Skeletal muscle cell (primary cell): Measurements from ENCODE around the gene ASAH2B.
A peak's percentile ranks its signal among the peaks of the same experiment; 100 is the strongest.
"Not testable (repeated sequence)": the region's sequence is repeated elsewhere in the genome, so short reads cannot be mapped to it uniquely, and the experiment has no call there.

ENCODE experiments used
- DNase-seq: peaks from one replicate; pipeline ENCODE4 v3.0.0-alpha.2; 2010; ENCODE audit warnings: low read depth
- H3K4me3 ChIP-seq: 2 replicates; pipeline ENCODE4 v1.5.1; 2011; ENCODE audit warnings: low read depth, mild to moderate bottlenecking, control low read depth, low read length, moderate library complexity

Gene ASAH2B

DNA sequence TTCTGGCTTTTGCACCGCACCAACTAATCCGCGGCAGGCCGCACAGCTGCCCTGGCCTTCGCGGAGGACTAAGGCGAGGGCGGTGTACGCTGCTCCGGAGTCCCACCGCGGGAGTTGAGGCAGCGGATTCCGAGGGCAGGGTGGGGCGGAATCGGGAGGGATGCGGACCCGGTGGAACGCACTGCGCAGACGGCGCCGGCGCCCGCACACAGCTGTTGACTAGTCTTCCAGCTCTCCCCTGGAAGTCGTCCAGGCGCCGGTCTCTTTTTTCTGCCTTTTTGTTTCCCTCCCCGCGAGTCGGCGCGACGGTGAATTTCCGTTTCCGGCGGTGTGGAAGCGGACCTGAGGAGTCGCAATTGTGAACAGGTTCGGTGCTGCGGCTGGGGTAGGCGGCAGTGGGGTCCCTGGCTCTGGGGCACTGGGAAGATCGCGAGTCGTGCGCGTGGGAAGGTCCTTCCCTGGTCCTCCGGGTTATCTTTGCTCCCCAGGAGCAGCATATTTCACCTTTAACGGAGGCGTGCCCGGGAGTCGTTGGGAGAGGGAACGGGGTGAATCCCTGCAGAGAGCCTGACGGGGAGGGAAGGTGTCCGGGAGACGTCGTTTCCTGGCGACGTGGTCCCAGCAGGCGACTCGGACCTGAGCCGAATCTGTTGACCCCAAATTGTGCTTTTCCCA lies at the start of gene ASAH2B:
Gene ASAH2B, plus strand, starts transcription at position 319 of the 675 bp plus-strand sequence. CDS start 5,195 bp downstream, outside the sequence.
- peak within 1 kb of the TSS; percentile 63 for H3K4me3 ChIP-seq
- DNase-seq = peak; percentile 30

DNA sequence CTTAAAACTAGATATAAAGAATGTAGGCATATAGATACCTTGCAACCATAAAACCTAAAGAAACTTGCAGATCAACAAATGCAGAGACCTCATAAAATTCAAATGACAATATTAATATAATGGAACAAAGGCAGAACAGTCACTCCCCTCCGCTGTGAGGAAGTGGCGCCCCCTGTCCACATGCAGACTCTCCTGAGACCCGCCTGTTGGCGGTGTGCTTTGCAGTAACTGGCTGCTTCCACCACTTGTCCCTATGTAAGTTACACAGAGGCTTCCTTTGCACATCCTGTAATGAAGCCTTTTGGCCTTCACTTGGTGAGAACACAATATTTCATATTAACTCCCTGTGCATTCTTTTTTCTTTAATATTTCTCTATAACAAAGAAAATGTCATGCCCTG lies 41.9 kb upstream of the ASAH2B start:
- H3K4me3 ChIP-seq, DNase-seq: not testable (repeated sequence)

DNA sequence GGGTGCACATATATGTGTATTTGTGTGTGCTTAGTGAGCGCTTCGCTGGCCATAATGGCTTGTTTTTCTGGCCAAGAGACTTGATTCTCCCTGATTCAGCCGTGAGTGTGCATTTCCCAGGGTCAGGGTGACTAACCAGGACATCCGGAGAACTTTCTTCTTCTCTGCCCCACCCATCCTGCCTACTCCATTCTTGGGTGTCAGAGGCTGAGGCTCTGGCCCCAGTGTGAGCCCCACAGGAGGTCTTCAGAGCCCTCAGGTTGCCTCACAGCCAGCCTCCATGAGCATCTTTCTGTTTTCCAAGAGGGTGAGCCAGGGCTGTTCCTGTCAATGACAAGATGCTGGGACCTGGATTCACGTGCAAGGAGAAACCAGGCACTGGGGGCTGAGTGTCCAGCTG lies 37.8 kb upstream of the ASAH2B start:
- not testable (repeated sequence) for DNase-seq, H3K4me3 ChIP-seq

DNA sequence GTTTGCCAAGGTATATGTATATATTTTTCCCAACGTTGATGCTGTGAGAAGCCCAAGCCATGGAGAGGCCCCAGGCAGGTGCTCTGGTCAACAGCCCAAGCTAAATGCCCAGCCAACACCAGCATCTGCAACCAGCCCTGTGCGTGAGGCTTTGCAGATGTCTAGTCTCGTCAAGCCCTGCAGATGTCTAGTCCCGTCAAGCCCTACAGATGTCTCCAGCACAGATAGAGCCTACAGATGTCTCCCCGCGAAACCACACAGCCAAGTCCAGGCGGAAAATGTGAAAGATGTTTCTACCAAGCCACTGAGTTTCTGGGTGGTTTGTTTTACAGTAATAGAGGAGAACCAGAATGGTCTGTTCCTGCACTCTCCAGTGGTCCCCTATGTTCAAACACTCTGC lies 36.7 kb upstream of the ASAH2B start:
- H3K4me3 ChIP-seq, DNase-seq: not testable (repeated sequence)

DNA sequence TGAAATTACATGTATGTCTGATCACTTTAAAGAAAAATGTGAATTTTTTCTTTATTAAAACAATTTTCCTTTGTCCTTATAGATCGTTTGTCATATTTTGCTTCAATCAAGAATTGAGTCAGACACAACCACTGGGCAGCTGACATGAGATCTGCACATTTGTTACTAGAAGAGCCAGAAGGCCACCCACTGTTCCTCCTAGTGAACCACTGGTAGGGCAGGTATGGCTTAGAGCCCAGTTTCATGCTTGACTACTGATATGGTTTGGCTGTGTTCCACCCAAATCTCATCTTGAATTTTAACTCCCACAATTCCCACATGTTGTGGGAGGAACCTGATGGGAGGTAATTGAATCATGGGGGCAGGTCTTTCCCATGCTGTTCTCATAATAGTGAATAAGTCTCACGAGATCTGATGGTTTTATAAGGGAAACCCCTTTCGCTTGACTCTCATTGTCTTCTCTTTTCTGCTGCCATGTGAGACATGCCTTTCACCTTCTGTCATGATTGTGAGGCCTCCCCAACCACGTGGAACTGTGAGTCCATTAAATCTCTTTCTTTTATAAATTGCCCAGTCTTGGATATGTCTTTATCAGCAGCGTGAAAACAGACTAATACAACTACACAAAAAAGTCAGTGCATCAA lies 35.2 kb upstream of the ASAH2B start:
- peak; percentile 8 for DNase-seq
- not testable (repeated sequence) for H3K4me3 ChIP-seq

DNA sequence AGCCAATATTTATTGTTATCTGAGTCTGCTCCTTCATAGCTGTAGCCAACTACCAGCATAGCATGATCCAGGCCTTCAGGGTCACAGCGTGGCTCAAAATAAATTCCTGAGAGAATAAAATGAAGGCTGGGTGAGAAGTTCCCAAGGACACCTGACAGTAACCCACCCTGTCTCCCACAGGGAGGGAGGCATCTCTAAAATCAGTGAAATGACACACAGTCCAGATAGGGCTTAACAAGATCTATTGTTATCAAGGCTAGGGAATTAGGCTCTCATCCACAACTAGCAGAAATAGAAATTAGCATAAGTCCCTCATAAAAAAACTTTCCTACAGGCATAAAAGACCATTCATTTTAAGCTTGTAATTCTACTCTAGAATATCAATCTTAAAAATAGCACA lies 33.7 kb upstream of the ASAH2B start:
- not testable (repeated sequence) for H3K4me3 ChIP-seq, DNase-seq

DNA sequence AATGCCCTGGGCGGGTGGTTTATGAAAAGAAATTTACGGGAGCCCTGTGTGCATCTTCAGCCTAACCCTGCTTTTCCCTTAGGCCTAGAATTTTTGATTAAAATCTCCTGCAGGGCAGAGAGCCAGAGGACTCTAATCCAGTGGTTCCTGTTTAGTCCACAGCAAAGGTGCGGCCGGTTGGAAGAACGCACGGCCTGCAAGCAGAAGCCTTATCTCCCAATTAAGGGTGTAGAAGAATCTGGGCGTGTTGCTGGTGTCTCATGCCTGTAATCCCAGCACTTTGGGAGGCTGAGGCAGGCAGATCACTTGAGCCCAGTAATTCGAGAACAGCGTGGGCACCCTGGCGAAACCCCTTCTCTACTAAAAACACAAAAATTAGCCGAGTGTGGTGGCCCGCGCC lies 29.5 kb upstream of the ASAH2B start:
- not testable (repeated sequence) for DNase-seq, H3K4me3 ChIP-seq

DNA sequence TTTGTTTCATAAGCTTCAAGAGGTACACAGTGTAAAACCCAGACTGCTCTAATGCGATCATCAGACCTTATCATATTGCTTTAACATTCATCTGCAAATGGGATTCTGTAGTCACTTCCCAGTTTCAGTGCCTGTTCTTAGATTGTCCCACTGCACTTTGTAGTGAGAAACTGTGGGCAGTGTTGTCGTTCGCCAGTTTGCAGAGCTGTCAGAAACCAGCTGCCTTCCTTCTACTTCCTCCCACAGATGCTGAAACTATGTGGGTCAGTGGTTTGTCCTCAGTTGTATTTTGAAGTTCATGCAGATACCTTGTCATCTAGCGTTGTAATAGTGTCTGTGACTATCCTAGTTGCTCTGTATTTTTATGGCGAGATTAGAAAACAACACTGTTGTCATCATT lies 15.9 kb upstream of the ASAH2B start:
- not testable (repeated sequence) for H3K4me3 ChIP-seq, DNase-seq

DNA sequence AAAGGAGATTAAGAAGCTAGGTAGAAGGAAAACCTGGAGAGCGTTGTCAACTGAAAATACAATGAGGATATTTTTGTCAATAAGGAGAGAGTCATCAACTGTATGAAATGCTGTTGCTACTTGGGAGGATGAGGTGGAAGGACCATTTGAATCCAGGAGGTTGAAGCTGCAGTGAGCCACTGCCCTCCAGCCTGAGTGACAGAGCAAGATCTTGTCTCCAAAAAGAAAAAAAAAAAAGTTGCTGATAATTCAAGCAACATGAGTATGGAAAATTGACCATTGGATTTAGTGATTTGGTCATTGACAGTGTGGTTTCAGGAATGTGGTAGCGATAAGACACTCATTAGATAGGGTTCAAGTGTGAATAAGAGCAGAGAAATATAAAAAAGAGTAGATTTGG lies 11.6 kb upstream of the ASAH2B start:
- DNase-seq, H3K4me3 ChIP-seq: not testable (repeated sequence)

DNA sequence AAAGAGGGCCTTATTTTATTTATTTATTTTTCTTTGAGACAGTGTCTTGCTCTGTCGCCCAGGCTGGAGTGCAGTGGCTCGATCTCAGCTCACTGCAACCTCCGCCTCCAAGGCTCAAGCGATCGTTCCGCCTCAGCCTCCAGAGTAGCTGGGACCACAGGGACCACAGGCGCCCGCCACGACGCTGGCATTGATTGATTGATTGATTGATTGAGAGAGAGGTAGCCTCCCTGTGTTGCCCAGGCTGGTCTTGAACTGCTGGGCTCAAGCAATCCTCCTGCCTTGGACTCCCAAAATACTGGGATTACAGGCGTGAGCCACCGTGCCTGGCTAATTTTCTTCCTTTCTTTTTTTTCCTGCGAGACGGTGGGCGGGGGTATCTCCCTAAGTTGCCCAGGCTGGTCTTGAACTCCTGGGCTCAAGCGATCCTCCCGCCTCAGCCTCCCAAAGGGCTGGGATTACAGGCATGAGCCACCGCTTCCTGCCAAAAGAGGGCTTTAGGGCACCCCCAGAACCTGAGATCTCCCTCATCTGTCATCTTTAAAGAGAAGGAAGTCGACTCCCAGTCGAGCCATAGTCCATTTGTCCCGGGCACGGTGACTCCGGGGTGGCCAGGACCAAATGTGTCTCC lies 634 bp upstream of the ASAH2B start:
- not testable (repeated sequence) for DNase-seq
- H3K4me3 ChIP-seq = peak overlapping the region; percentile 63

DNA sequence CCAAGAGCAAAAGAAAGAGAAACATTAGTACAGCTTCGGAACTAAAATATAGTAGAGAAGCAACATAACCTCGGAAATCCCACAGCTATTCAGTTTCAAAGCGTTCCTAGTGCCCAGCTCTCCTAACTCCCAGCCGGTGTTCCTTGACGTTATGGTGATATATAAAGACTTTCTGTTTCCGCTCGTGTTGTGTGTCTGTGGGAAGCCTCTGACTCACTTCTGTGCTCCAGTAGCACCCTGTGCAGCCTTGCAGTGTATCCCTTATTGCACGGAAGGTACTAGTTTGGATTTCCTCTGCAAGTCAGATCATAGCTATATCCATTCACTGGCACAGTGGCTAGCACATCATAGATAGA lies 535 bp downstream of the ASAH2B start:
- peak overlapping the region; percentile 63 for H3K4me3 ChIP-seq
- DNase-seq = peak; percentile 49

DNA sequence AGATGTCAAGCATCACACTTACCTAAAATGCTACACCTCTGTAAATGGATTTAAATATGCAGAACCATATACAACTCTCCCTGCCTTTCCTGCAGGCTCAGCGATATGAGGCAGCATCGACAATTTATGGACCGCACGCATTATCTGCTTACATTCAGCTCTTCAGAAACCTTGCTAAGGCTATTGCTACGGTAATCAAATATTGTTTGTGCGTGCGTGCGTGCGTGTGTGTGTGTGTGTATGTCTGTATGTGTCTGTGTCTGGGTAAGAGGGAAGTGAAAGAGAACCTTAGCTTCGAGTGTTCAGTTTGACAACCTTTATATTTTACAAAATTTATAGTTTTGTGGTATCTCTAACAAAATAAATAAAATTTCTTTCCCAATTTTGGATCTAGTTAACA lies 3.1 kb downstream of the ASAH2B start:
- not testable (repeated sequence) for H3K4me3 ChIP-seq, DNase-seq

DNA sequence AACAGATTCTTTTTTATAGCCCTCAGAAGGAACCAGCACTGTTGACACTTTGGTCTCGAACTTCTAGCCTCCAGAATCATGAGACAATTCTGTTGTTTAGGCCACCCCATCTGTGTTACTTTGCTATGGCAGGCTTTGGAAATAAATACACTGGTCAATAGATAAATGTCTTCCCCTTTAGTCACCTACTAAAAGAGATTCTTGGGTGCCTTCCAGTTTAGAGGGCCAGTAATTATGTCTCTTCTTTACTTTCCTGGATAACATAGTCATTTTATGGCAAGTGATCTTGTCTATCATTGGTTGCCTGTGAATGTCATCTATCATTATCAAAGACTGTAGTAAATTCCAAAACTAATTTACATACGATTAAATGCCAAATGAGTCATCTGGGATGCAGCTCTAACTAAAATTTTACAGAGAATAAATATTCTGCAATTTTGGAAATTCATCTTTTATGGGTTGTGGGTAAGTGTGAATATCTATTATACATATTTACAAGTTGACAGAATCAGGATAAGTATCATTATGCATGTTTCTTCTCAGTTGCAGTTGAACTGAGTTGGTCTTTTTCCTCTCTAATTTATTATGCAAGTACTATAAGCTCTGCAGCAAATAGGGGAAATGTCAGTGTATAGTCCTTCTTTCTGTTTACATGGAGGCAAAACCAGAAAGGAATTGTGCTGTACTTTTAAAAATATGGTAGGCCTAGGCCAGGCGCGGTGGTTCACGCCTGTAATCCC lies 27.2 kb downstream of the ASAH2B start:
- DNase-seq, H3K4me3 ChIP-seq: not testable (repeated sequence)

DNA sequence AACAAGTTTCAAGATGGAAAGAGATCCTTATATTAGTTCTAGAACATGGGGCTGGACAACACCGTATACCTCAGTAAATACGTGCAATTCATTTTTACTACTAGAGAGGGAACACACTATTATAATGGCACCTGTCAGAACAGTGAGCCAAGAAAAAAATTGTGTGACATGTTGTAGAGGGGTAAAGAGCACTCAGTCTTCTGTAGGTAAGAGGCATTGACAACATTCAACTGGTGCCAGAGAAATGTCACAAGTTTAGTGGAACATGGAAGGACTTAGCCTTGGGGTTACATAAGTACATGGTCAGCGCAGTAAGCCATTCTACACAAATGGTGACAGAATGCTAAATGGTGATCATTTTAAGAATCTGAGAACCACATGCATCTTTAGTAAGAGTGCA lies 32.3 kb downstream of the ASAH2B start:
- H3K4me3 ChIP-seq, DNase-seq: not testable (repeated sequence)

DNA sequence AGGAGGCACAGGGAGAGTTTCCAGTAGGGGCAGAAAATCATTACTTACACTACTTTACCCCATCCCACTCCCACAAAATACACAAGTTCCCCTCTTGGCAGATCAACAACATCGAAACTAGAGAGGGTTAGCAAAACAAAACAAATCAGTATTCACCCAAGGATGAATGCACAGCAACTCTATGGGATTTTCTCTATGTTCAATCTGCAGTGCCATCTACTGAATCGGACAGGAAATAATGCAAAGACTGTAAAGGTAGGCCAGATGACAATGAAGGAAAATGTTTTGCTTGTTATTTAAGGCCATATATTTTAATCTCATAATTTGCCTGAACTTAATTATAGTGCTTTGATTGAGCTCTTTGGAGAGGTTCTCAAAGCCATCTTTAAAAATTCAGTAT lies 35.1 kb downstream of the ASAH2B start:
- H3K4me3 ChIP-seq, DNase-seq: not testable (repeated sequence)

DNA sequence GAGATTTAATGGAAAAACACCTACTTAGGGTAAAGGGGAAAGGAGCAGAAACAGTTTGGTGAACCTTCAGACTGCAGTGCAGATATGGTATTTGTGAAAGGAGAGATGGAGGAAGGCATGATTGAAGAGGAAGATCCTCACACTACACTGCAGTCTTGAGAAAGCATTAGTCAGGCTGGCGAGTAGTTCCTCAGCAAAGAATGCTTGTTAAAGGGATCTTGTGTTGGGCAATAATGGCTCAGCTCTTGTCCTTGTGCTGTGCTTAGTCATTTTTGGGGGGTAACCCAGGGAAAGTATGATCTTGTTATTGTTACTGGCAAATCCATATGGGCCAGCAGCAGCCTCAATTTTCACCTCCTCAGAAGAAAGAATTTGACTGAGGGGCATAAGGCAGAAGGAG lies 40.3 kb downstream of the ASAH2B start:
- not testable (repeated sequence) for H3K4me3 ChIP-seq
- peak; percentile 40 for DNase-seq

DNA sequence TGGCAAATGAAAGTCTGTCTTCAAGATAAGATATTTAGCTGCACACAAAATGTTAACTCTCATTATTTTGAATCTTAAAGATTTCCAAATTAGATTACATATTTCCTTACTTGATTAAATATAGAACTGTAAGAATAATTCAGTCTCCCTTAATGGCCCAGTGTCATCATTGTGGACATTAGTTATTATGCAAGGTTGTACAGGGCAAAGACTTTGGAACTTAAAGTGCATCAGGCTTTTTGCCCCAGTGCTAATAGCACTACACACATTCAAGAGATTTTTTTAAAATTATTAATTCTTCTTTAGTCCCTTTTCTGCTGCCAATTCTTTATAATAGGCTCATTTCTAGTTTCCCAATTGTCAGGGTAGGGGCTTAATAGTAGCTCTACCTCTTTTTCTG lies 42.3 kb downstream of the ASAH2B start:
- not testable (repeated sequence) for DNase-seq

DNA sequence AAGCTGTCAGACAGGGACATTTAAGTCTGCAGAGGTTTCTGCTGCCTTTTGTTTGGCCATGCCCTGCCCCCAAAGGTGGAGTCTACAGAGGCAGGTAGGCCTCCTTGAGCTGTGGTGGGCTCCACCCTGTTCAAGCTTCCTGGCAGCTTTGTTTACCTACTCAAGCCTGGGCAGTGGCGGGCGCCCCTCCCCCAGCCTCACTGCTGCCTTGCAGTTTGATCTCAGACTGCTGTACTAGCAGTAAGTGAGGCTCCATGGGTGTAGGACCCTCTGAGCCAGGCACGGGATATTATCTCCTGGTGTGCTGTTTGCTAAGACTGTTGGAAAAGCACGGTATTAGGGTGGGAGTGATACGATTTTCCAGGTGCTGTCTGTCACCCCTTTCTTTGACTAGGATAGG lies 48.2 kb downstream of the ASAH2B start:
- DNase-seq, H3K4me3 ChIP-seq: not testable (repeated sequence)

More for the DNA sequence above, 42.3 kb downstream of the ASAH2B start:
- not testable (repeated sequence) for H3K4me3 ChIP-seq

DNA sequence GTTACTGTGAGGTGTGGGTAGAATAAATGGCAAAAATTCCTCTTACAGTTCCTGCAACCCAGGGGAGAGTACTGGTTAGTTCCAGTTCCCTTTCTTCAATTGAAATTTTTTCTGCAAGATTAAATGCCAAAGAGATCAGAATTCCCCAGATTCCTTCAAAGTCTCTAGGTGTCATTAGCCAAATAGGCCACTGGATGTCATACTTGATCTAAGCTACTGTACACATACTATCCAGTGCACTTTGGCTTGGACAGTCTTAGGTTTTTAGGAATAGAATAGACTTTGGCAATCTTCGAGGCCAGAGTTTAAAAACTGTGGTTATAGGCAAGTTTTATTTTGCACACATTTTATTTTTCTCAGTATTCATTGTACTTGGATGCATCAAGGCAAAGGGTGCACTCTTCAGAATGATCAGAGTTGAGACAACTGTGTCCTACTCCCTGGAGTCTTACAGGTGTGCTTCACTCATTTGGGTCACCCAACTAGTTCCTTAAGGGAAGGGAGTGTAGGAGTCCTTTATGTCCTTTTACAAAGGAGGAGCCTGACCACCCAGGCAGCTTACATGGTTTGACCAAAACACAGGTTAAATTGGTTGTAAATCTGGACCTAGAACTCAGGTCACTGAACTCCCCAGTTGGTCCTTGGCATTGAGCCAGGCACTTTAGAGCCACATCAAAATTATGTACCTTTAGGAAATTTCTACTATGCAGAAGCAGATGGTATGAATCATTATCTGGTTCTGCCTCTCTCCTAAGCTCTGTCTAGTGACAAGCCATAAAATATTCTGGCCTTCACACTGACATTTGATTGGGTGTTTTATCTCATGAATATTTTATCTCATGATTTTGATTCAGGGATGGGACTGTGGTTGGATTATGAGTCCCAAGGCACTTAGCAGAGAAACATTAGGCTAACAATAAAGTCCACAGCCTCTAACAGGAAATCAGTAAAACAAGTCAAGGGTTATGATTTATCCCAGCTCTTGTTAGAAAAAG lies 49.5 kb downstream of the ASAH2B start:
- H3K4me3 ChIP-seq = no peak overlapping the region
- no peak for DNase-seq
